GM06990 (cell line): Measurements from ENCODE around the gene CSRP1.

ENCODE experiments used
- DNase-seq: peaks from one replicate; pipeline ENCODE4 v3.0.0-alpha.2; 2011; ENCODE audit not compliant: insufficient read length; ENCODE audit errors: extremely low read depth
- H3K27me3 ChIP-seq: replicated peaks from 2 replicates; pipeline ENCODE4 v1.6.0; 2011; ENCODE audit warnings: low read length; ENCODE audit not compliant: control insufficient read depth, insufficient read depth
- H3K36me3 ChIP-seq: 2 replicates; pipeline ENCODE4 v1.5.1; 2011; ENCODE audit warnings: low read length; ENCODE audit not compliant: control insufficient read depth, insufficient read depth
- H3K4me3 ChIP-seq: replicated peaks from 2 replicates; pipeline ENCODE4 v1.5.1; 2011; ENCODE audit warnings: low read depth, mild to moderate bottlenecking, control low read depth, low read length
- CTCF ChIP-seq: IDR thresholded peaks from 2 replicates; pipeline ENCODE4 v1.5.1; 2011; ENCODE audit warnings: low read length, control low read depth, mild to moderate bottlenecking, inconsistent platforms; ENCODE audit not compliant: insufficient read depth, poor library complexity, severe bottlenecking

CSRP1 gene

GRCh38 chr1:201535919-201536245 lies 29.0 kb upstream of the CSRP1 start:
- DNase-seq = no peak
- TF ChIP-seq CTCF = no peak
- peaks cover 5% of the 10 kb centered on the region for H3K27me3 ChIP-seq
- H3K36me3 ChIP-seq = no peaks in the 10 kb centered on the region
- H3K4me3 ChIP-seq = no peak overlapping the region

- no peak for DNase-seq
- TF ChIP-seq CTCF = no peak
- H3K36me3 ChIP-seq = no peaks in the 10 kb centered on the region
- no peak overlapping the region for H3K4me3 ChIP-seq
- H3K27me3 ChIP-seq = peaks cover 5% of the 10 kb centered on the region
These were observed 28.4 kb upstream of the CSRP1 start for GRCh38 chr1:201535046-201535918.

GRCh38 chr1:201533836-201534235 lies 26.9 kb upstream of the CSRP1 start:
- TF ChIP-seq CTCF = no peak
- no peak overlapping the region for H3K4me3 ChIP-seq
- DNase-seq = no peak
- no peaks in the 10 kb centered on the region for H3K36me3 ChIP-seq
- H3K27me3 ChIP-seq = peaks cover 4% of the 10 kb centered on the region

- no peak for DNase-seq
- Histone ChIP-seq H3K27me3 (no peaks in the 10 kb centered on the region), H3K36me3 (no peaks in the 10 kb centered on the region), H3K4me3 (no peak overlapping the region)
- TF ChIP-seq CTCF = no peak
These were observed 24.9 kb upstream of the CSRP1 start for GRCh38 chr1:201531551-201532425.

- peak; percentile 33 for DNase-seq
- no peaks in the 10 kb centered on the region for H3K36me3 ChIP-seq
- no peaks in the 10 kb centered on the region for H3K27me3 ChIP-seq
- H3K4me3 ChIP-seq = no peak overlapping the region
- peak; percentile 84 for TF ChIP-seq CTCF
These were observed 24.0 kb upstream of the CSRP1 start for GRCh38 chr1:201530741-201531531.
